SU-DHL-6 (cell line): ENCODE results near the gene KCNK2.

Experiments
- H2AFZ ChIP-seq: fragments of 200-600 bp; sonication (generic); 2 replicates; pipeline ENCODE4 v1.6.1; 2014; ENCODE audit warnings: low read depth, mild to moderate bottlenecking, moderate library complexity, mixed read lengths, antibody characterized with exemption, low read length; ENCODE audit not compliant: severe bottlenecking
- H3F3A ChIP-seq: fragments of 200-600 bp; shearing (Covaris generic); 2 replicates; pipeline ENCODE4 v1.6.0; 2016; ENCODE audit warnings: antibody characterized with exemption, mild to moderate bottlenecking; ENCODE audit not compliant: insufficient read depth
- H3K27ac ChIP-seq: fragments of 200-600 bp; sonication (generic); 2 replicates; pipeline ENCODE4 v1.5.1; 2016; ENCODE audit warnings: low read depth, mild to moderate bottlenecking, low read length, moderate library complexity, mixed read lengths
- H3K27me3 ChIP-seq: fragments of 200-600 bp; sonication (generic), shearing (Covaris generic); 2 replicates; pipeline ENCODE4 v1.6.0; 2014; ENCODE audit warnings: mild to moderate bottlenecking, low read length
- H3K36me3 ChIP-seq: fragments of 200-600 bp; sonication (generic); 2 replicates; pipeline ENCODE4 v1.6.1; 2014; ENCODE audit warnings: mild to moderate bottlenecking, low read length, mixed read lengths
- H3K4me2 ChIP-seq: fragments of 300-600, 200-600 bp; shearing (Covaris generic), sonication (generic); 2 replicates; pipeline ENCODE4 v1.6.0; 2014; ENCODE audit warnings: low read length, low read depth, mild to moderate bottlenecking; ENCODE audit not compliant: poor library complexity, severe bottlenecking
- H3K4me3 ChIP-seq: fragments of 200-600 bp; sonication (generic); 2 replicates; pipeline ENCODE4 v1.5.1; 2014; ENCODE audit warnings: antibody characterized with exemption, low read length, mild to moderate bottlenecking, mixed read lengths; ENCODE audit not compliant: insufficient read depth, poor library complexity, severe bottlenecking
- H3K79me2 ChIP-seq: fragments of 200-600 bp; sonication (generic); 2 replicates; pipeline ENCODE4 v1.6.1; 2014; ENCODE audit warnings: mild to moderate bottlenecking, low read length, moderate library complexity; ENCODE audit not compliant: insufficient read depth
- H3K9ac ChIP-seq: fragments of 200-600 bp; sonication (generic); 2 replicates; pipeline ENCODE4 v1.7.0; 2014; ENCODE audit warnings: mild to moderate bottlenecking, low read length
- H3K9me2 ChIP-seq: fragments of 200-600 bp; sonication (generic); replicated peaks from 2 replicates; pipeline ENCODE4 v1.6.1; 2014; ENCODE audit warnings: low read length; ENCODE audit not compliant: insufficient read depth
- H3K9me3 ChIP-seq: fragments of 200-600 bp; sonication (generic); 2 replicates; pipeline ENCODE4 v1.6.1; 2014; ENCODE audit warnings: low read length, mixed read lengths; ENCODE audit not compliant: insufficient read depth
- H4K20me1 ChIP-seq: fragments of 200-600 bp; sonication (generic); 2 replicates; pipeline ENCODE4 v1.6.1; 2014; ENCODE audit warnings: low read depth, mild to moderate bottlenecking, antibody characterized with exemption, low read length, moderate library complexity, mixed read lengths
- CTCF ChIP-seq: fragments of 200-600 bp; sonication (generic); IDR thresholded peaks from one replicate; pipeline ENCODE4 v1.5.1; 2017; ENCODE audit warnings: antibody characterized with exemption, mild to moderate bottlenecking, low read length, moderate library complexity; ENCODE audit not compliant: insufficient read depth, poor library complexity, severe bottlenecking
- EZH2phosphoT487 ChIP-seq: fragments of 200-600 bp; sonication (generic), shearing (Covaris generic); conservative IDR thresholded peaks from 2 replicates; pipeline ENCODE4 v1.6.1; 2018; ENCODE audit warnings: mild to moderate bottlenecking, antibody characterized with exemption, low read length, moderate library complexity, mixed read lengths

The KCNK2 gene

GRCh38 chr1:215260711-215261110 lies 178.2 kb downstream of the KCNK2 start:
- TF ChIP-seq CTCF (no peak), EZH2phosphoT487 (no peak)
- Histone ChIP-seq H3K9me2 (no peaks in the 10 kb centered on the region), H3K27me3 (no peaks in the 10 kb centered on the region), H3K9me3 (peaks cover 3% of the 10 kb centered on the region; the same call in 1 of the 2 replicates), H3F3A (no peaks in the 10 kb centered on the region), H3K79me2 (no peaks in the 10 kb centered on the region), H2AFZ (no peak overlapping the region), H4K20me1 (no peaks in the 10 kb centered on the region), H3K4me2 (no peak overlapping the region), H3K36me3 (no peaks in the 10 kb centered on the region), H3K9ac (no peak overlapping the region), H3K4me3 (no peak overlapping the region), H3K27ac (no peak overlapping the region)

- Histone ChIP-seq H2AFZ (no peak overlapping the region), H3K4me3 (no peak overlapping the region), H3K9ac (no peak overlapping the region), H3K27me3 (no peaks in the 10 kb centered on the region), H3F3A (no peaks in the 10 kb centered on the region), H3K4me2 (no peak overlapping the region), H3K79me2 (no peaks in the 10 kb centered on the region), H4K20me1 (no peaks in the 10 kb centered on the region), H3K9me3 (peaks cover 3% of the 10 kb centered on the region; the same call in 1 of the 2 replicates), H3K27ac (no peak overlapping the region), H3K36me3 (no peaks in the 10 kb centered on the region), H3K9me2 (no peaks in the 10 kb centered on the region)
- TF ChIP-seq CTCF = no peak
- TF ChIP-seq EZH2phosphoT487 = no peak
Measured at GRCh38 chr1:215262106-215262505, 179.6 kb downstream of the KCNK2 start.

- Histone ChIP-seq H3K9me3 (peaks cover 3% of the 10 kb centered on the region; the same call in 1 of the 2 replicates), H3K4me2 (no peak overlapping the region), H3K9ac (no peak overlapping the region), H3K27ac (no peak overlapping the region), H3K79me2 (no peaks in the 10 kb centered on the region), H3K27me3 (no peaks in the 10 kb centered on the region), H3K36me3 (no peaks in the 10 kb centered on the region), H3K9me2 (no peaks in the 10 kb centered on the region), H3K4me3 (no peak overlapping the region), H3F3A (no peaks in the 10 kb centered on the region), H4K20me1 (no peaks in the 10 kb centered on the region), H2AFZ (no peak overlapping the region)
- no peak for TF ChIP-seq EZH2phosphoT487
- no peak for TF ChIP-seq CTCF
Measured at GRCh38 chr1:215263636-215264035, 181.1 kb downstream of the KCNK2 start.
